HL-60 (cell line): ENCODE results near the gene SLC18B1.

ENCODE experiments used
- CTCF ChIP-seq: IDR thresholded peaks from one replicate; pipeline ENCODE4 v1.5.1; 2011; ENCODE audit warnings: low read length, control low read depth, inconsistent platforms; ENCODE audit not compliant: insufficient read depth
- GABPA ChIP-seq: IDR thresholded peaks from 2 replicates; pipeline ENCODE4 v1.6.1; 2012; ENCODE audit warnings: low read depth
- POLR2AphosphoS5 ChIP-seq: IDR thresholded peaks from 2 replicates; pipeline ENCODE4 v1.6.1; 2012; ENCODE audit warnings: low read depth
- TF ChIP-seq, protein P1 (sequence below): IDR thresholded peaks from 2 replicates; pipeline ENCODE4 v1.6.1; 2012; ENCODE audit warnings: low read depth; ENCODE audit not compliant: insufficient replicate concordance

GRCh38 chr6:132790450-132790849 is 8.0 kb downstream of the SLC18B1 start:
- TF ChIP-seq CTCF (no peak), POLR2AphosphoS5 (no peak), GABPA (no peak)
- TF ChIP-seq, protein P1, sequence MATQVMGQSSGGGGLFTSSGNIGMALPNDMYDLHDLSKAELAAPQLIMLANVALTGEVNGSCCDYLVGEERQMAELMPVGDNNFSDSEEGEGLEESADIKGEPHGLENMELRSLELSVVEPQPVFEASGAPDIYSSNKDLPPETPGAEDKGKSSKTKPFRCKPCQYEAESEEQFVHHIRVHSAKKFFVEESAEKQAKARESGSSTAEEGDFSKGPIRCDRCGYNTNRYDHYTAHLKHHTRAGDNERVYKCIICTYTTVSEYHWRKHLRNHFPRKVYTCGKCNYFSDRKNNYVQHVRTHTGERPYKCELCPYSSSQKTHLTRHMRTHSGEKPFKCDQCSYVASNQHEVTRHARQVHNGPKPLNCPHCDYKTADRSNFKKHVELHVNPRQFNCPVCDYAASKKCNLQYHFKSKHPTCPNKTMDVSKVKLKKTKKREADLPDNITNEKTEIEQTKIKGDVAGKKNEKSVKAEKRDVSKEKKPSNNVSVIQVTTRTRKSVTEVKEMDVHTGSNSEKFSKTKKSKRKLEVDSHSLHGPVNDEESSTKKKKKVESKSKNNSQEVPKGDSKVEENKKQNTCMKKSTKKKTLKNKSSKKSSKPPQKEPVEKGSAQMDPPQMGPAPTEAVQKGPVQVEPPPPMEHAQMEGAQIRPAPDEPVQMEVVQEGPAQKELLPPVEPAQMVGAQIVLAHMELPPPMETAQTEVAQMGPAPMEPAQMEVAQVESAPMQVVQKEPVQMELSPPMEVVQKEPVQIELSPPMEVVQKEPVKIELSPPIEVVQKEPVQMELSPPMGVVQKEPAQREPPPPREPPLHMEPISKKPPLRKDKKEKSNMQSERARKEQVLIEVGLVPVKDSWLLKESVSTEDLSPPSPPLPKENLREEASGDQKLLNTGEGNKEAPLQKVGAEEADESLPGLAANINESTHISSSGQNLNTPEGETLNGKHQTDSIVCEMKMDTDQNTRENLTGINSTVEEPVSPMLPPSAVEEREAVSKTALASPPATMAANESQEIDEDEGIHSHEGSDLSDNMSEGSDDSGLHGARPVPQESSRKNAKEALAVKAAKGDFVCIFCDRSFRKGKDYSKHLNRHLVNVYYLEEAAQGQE, result no peak
